ENCODE measurements around the gene SLC38A3. TPM values are rescaled to one million over a fixed set of nuclear protein-coding genes. Genes with fewer than 3 reads are reported as not detected.

The SLC38A3 gene
- total and polyA plus RNA-seq, 2 experiments from 2014 or later, result 0.36 TPM; not detected in 1

DNA sequence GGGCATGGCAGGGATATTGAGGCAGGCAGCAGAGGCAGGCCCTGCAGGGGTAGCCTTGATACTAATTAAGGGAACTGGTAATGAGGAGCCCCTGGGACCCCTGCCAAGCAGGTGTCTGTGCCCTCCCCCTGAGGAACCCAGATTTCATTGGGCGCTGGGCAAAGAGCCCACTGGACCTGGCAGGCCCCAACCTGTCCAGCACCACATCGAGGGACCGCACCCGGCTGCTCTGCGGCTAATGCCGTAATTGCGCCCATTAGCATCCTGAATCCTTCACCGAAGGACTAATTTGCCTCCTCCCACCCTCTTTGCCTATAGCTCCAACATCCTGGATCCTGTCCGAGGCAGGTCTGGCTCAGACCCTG is 50.2 kb downstream of the SLC38A3 start:
- 85% methylated on average over 9 of the region's 9 CpGs for WGBS, 2 experiments (ENCODE audit: low coverage in 1 of 2, low lambda C conversion rate in 2 of 2, missing lambda C conversion rate in 2 of 2)
- in situ Hi-C loops (cut with MboI), result no loop called here
- peak overlapping the region; percentile 49; the same call in 1 of the 2 replicates for H3K27ac ChIP-seq

DNA sequence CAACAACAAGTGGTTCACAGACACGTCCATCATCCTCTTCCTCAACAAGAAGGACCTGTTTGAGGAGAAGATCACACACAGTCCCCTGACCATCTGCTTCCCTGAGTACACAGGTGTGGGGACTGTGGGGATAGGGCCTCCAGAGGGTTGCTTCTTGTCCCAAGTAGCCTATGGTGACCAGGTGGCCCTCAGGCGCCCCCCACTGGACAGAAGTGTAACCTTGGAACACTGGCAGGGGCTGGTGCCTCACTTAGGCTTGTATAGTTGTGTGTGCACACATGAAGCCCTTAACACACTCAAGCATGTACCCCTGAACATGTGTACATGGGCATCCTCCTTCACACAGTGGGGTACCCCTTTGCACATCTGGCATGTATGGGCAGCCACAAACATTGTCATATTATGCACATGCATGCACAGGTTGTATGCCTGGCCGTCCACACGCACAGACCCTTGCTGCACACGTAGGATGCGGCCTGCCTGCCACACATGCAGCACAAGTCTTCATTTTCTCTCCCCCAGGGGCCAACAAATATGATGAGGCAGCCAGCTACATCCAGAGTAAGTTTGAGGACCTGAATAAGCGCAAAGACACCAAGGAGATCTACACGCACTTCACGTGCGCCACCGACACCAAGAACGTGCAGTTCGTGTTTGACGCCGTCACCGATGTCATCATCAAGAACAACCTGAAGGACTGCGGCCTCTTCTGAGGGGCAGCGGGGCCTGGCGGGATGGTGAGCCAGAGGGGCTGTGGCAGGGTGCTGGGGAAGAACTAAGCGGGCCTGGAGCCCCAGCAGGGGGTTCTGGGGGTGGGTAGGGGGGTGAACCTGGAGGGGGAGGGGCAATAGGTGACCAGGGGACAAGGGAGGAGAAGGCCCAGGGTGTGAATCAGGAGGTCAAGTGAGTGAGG is 52.2 kb downstream of the SLC38A3 start:
- DNase-seq, result peak; percentile 57
- Histone ChIP-seq H3K9me3 (ENCODE audit: low read depth) (no peaks in the 10 kb centered on the region), H3K27ac (no peak overlapping the region), H3K9ac (no peak overlapping the region), H3K4me2 (ENCODE audit: unreplicated experiment) (no peak overlapping the region), H3K27me3 (replicated peaks; ENCODE audit: insufficient read depth) (no peaks in the 10 kb centered on the region), H3K4me1 (ENCODE audit: insufficient read depth) (peaks cover 8% of the 10 kb centered on the region; the same call in 1 of the 2 replicates), H3K36me3 (ENCODE audit: low read depth) (peaks cover 16% of the 10 kb centered on the region), H3F3A (ENCODE audit: insufficient read depth) (peaks cover 6% of the 10 kb centered on the region; the same call in 1 of the 2 replicates), H3K4me3 (no peak overlapping the region), H2AFZ (no peak overlapping the region), H3K9me2 (ENCODE audit: insufficient read depth) (no peaks in the 10 kb centered on the region), H4K20me1 (ENCODE audit: insufficient read depth) (no peaks in the 10 kb centered on the region), H3K79me2 (ENCODE audit: insufficient read depth) (peaks cover 52% of the 10 kb centered on the region)
- 85 to 87% methylated on average over 19 to 20 of the region's 20 CpGs for WGBS, 2 experiments (ENCODE audit: low coverage in 1 of 2, low lambda C conversion rate in 2 of 2, missing lambda C conversion rate in 2 of 2)
- TF ChIP-seq EZH2 (IDR thresholded peaks at IDR 0.05; ENCODE audit: insufficient read depth, poor library complexity, severe bottlenecking), result no peak
- in situ Hi-C loops (cut with MboI), result no loop called here

More for the DNA sequence above, 50.2 kb downstream of the SLC38A3 start:
- TF ChIP-seq EZH2phosphoT487 (IDR thresholded peaks at IDR 0.05; ENCODE audit: insufficient read depth, low read depth), result no peak
- Histone ChIP-seq H3K4me1 (ENCODE audit: insufficient read depth) (peaks cover 14% of the 10 kb centered on the region), H3F3A (ENCODE audit: insufficient read depth) (peaks cover 8% of the 10 kb centered on the region; the same call in 1 of the 2 replicates), H3K27me3 (replicated peaks; ENCODE audit: insufficient read depth) (no peaks in the 10 kb centered on the region), H3K4me3 (no peak overlapping the region), H3K79me2 (ENCODE audit: insufficient read depth) (peaks cover 72% of the 10 kb centered on the region), H3K9me3 (ENCODE audit: low read depth) (no peaks in the 10 kb centered on the region), H3K36me3 (ENCODE audit: low read depth) (peaks cover 17% of the 10 kb centered on the region), H3K9ac (0 out of 2 replicates have a peak overlapping the region, but pooled peaks have one; percentile 26), H3K4me2 (ENCODE audit: unreplicated experiment) (no peak overlapping the region), H3K9me2 (ENCODE audit: insufficient read depth) (no peaks in the 10 kb centered on the region), H4K20me1 (ENCODE audit: insufficient read depth) (no peaks in the 10 kb centered on the region), H2AFZ (no peak overlapping the region)
- DNase-seq, result no peak

DNA sequence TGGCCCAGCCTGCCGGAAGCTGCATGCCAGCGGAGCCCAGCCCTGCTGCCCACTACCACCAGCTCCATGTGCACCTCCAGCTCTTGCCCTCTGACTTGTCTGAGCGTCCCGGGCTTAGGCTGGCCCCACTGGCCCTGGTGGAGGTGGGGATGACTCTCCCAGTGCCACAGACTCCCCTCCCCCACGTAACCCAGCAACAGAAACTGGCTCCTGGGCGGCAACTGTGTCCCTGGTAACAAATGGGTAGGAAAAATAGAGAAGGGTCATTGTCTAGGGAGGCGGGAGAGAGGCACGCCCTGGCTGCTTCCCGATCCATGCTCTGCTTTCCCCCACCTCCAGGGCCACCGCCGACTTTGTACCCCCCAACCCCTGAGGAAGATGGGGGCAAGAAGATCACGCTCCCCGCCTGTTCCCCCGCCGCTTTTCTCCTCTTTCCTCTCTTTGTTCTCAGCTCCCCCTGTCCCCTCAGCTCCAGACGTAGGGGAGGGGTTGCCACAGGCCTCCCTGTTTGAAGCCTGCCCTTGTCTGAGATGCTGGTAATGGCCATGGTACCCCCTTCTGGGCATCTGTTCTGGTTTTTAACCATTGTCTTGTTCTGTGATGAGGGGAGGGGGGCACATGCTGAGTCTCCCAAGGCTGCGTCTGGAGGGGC is 53.1 kb downstream of the SLC38A3 start:
- Histone ChIP-seq H3K9ac (no peak overlapping the region), H3K27ac (0 out of 2 replicates have a peak overlapping the region, but pooled peaks have one; percentile 4), H3K9me3 (ENCODE audit: low read depth) (no peaks in the 10 kb centered on the region), H3K27me3 (replicated peaks; ENCODE audit: insufficient read depth) (no peaks in the 10 kb centered on the region), H3K4me1 (ENCODE audit: insufficient read depth) (peaks cover 8% of the 10 kb centered on the region; the same call in 1 of the 2 replicates), H3K4me2 (ENCODE audit: unreplicated experiment) (no peak overlapping the region), H3K79me2 (ENCODE audit: insufficient read depth) (peaks cover 43% of the 10 kb centered on the region), H3K9me2 (ENCODE audit: insufficient read depth) (no peaks in the 10 kb centered on the region), H4K20me1 (ENCODE audit: insufficient read depth) (no peaks in the 10 kb centered on the region), H3K4me3 (no peak overlapping the region), H3K36me3 (ENCODE audit: low read depth) (peaks cover 13% of the 10 kb centered on the region), H2AFZ (no peak overlapping the region), H3F3A (ENCODE audit: insufficient read depth) (peaks cover 6% of the 10 kb centered on the region; the same call in 1 of the 2 replicates)
- no peak for TF ChIP-seq EZH2phosphoT487 (IDR thresholded peaks at IDR 0.05; ENCODE audit: insufficient read depth, low read depth)
- TF ChIP-seq EZH2 (IDR thresholded peaks at IDR 0.05; ENCODE audit: insufficient read depth, poor library complexity, severe bottlenecking), result no peak
- 87 to 91% methylated on average over 10 to 17 of the region's 17 CpGs for WGBS, 2 experiments (ENCODE audit: low coverage in 1 of 2, low lambda C conversion rate in 2 of 2, missing lambda C conversion rate in 2 of 2)
- no peak for DNase-seq
- in situ Hi-C loops (cut with MboI), result no loop called here

DNA sequence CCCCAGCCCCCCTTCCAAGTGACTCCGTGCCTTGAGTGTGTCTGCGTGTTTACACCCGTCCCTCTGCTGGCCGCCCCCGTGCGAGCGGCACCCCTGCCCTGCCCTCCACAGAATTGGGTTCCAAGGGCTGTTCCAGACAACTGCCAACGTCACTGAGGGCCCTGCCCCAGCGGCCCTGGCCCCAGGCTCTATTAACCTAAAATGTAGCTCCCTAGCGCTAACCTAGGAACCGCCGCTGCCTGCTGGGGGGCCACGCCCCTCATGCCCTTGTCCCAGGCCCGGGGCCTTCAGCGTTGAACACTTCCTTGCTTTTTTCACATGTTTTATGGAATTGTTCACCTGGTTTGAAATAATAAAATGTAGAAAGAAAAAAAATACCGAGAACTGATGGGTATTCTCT is 53.9 kb downstream of the SLC38A3 start:
- Histone ChIP-seq H3K9me2 (ENCODE audit: insufficient read depth) (no peaks in the 10 kb centered on the region), H3K4me3 (no peak overlapping the region), H4K20me1 (ENCODE audit: insufficient read depth) (no peaks in the 10 kb centered on the region), H3K27ac (0 out of 2 replicates have a peak overlapping the region, but pooled peaks have one; percentile 4), H2AFZ (no peak overlapping the region), H3K9ac (no peak overlapping the region), H3K79me2 (ENCODE audit: insufficient read depth) (peaks cover 35% of the 10 kb centered on the region), H3K4me1 (ENCODE audit: insufficient read depth) (peaks cover 9% of the 10 kb centered on the region), H3K36me3 (ENCODE audit: low read depth) (peaks cover 13% of the 10 kb centered on the region), H3K9me3 (ENCODE audit: low read depth) (no peaks in the 10 kb centered on the region), H3K27me3 (replicated peaks; ENCODE audit: insufficient read depth) (no peaks in the 10 kb centered on the region), H3F3A (ENCODE audit: insufficient read depth) (peaks cover 6% of the 10 kb centered on the region; the same call in 1 of the 2 replicates), H3K4me2 (ENCODE audit: unreplicated experiment) (no peak overlapping the region)
- DNase-seq, result no peak
- 46 to 54% methylated on average over 16 of the region's 16 CpGs for WGBS, 2 experiments (ENCODE audit: low coverage in 1 of 2, low lambda C conversion rate in 2 of 2, missing lambda C conversion rate in 2 of 2)
- no peak for TF ChIP-seq EZH2phosphoT487 (IDR thresholded peaks at IDR 0.05; ENCODE audit: insufficient read depth, low read depth)
- TF ChIP-seq EZH2 (IDR thresholded peaks at IDR 0.05; ENCODE audit: insufficient read depth, poor library complexity, severe bottlenecking), result no peak
- in situ Hi-C loops (cut with MboI), result no loop called here

Data from GM23248 (cell line).